ENCODE results near the gene PRKN. TPM values are rescaled to one million over a fixed set of nuclear protein-coding genes. Genes with fewer than 3 reads are reported as not detected.
A peak's percentile ranks its signal among the peaks of the same experiment; 100 is the strongest.
"Not testable (repeated sequence)": the region's sequence is repeated elsewhere in the genome, so short reads cannot be mapped to it uniquely, and the experiment has no call there.

The PRKN gene
- total RNA-seq, 1 experiment from 2014 or later = 1.2 TPM

- TF ChIP-seq CTCF (conservative IDR thresholded peaks at IDR 0.05; ENCODE audit: low read depth, low read length) = no peak
- no peak for TF ChIP-seq EZH2 (IDR thresholded peaks at IDR 0.05; ENCODE audit: borderline replicate concordance, low read depth, low read length, poor library complexity, severe bottlenecking)
- no peaks in the 10 kb centered on the region for H3K27me3 ChIP-seq (replicated peaks; ENCODE audit: insufficient read depth, low read depth, low read length, poor library complexity)
- DNase-seq (ENCODE audit: low spot score) = peak; percentile 1
- POLR2A ChIA-PET (ENCODE audit: low non-redundant PET) = no interaction called here
- no peak overlapping the region for H3K4me3 ChIP-seq (ENCODE audit: low read depth, low read length, poor library complexity, severe bottlenecking)
- intact Hi-C loops (cut with micrococcal nuclease; ENCODE audit: unreplicated experiment) = no loop called here
- no peaks in the 10 kb centered on the region for H3K4me1 ChIP-seq (ENCODE audit: insufficient read depth, low read length, poor library complexity, severe bottlenecking)
- BruUV-seq (replicated peaks) = no TSS peak
- no peaks in the 10 kb centered on the region for H3K9me3 ChIP-seq (ENCODE audit: low read depth, low read length, poor library complexity, severe bottlenecking)
- no peak overlapping the region for H3K27ac ChIP-seq (ENCODE audit: low read depth, low read length, poor library complexity, severe bottlenecking)
- H3K36me3 ChIP-seq (ENCODE audit: insufficient read depth, low read length, poor library complexity, severe bottlenecking) = no peaks in the 10 kb centered on the region
- CTCF ChIA-PET = no interaction called here
These were observed 188.9 kb downstream of the PRKN start for GRCh38 chr6:162538643-162539064.

- no peaks in the 10 kb centered on the region for H3K36me3 ChIP-seq (ENCODE audit: insufficient read depth, low read length, poor library complexity, severe bottlenecking)
- H3K4me3 ChIP-seq (ENCODE audit: low read depth, low read length, poor library complexity, severe bottlenecking) = no peak overlapping the region
- no peaks in the 10 kb centered on the region for H3K4me1 ChIP-seq (ENCODE audit: insufficient read depth, low read length, poor library complexity, severe bottlenecking)
- ChIA-PET POLR2A (ENCODE audit: low non-redundant PET) (no interaction called here), CTCF (no interaction called here)
- no peak for DNase-seq (ENCODE audit: low spot score)
- no peak overlapping the region for H3K27ac ChIP-seq (ENCODE audit: low read depth, low read length, poor library complexity, severe bottlenecking)
- no peaks in the 10 kb centered on the region for H3K9me3 ChIP-seq (ENCODE audit: low read depth, low read length, poor library complexity, severe bottlenecking)
- no peak for TF ChIP-seq EZH2 (IDR thresholded peaks at IDR 0.05; ENCODE audit: borderline replicate concordance, low read depth, low read length, poor library complexity, severe bottlenecking)
- TF ChIP-seq CTCF (conservative IDR thresholded peaks at IDR 0.05; ENCODE audit: low read depth, low read length) = no peak
- intact Hi-C loops (cut with micrococcal nuclease; ENCODE audit: unreplicated experiment) = no loop called here
- H3K27me3 ChIP-seq (replicated peaks; ENCODE audit: insufficient read depth, low read depth, low read length, poor library complexity) = no peaks in the 10 kb centered on the region
- no TSS peak for BruUV-seq (replicated peaks)
These were observed 194.6 kb downstream of the PRKN start for GRCh38 chr6:162533009-162533400.

GRCh38 chr6:162532283-162533008, 195.1 kb downstream of the PRKN start:
- intact Hi-C loops (cut with micrococcal nuclease; ENCODE audit: unreplicated experiment) = no loop called here
- Histone ChIP-seq H3K4me1 (ENCODE audit: insufficient read depth, low read length, poor library complexity, severe bottlenecking) (no peaks in the 10 kb centered on the region), H3K27ac (ENCODE audit: low read depth, low read length, poor library complexity, severe bottlenecking) (no peak overlapping the region), H3K27me3 (replicated peaks; ENCODE audit: insufficient read depth, low read depth, low read length, poor library complexity) (no peaks in the 10 kb centered on the region), H3K9me3 (ENCODE audit: low read depth, low read length, poor library complexity, severe bottlenecking) (no peaks in the 10 kb centered on the region), H3K4me3 (ENCODE audit: low read depth, low read length, poor library complexity, severe bottlenecking) (no peak overlapping the region), H3K36me3 (ENCODE audit: insufficient read depth, low read length, poor library complexity, severe bottlenecking) (no peaks in the 10 kb centered on the region)
- BruUV-seq (replicated peaks) = no TSS peak
- TF ChIP-seq CTCF (conservative IDR thresholded peaks at IDR 0.05; ENCODE audit: low read depth, low read length) (no peak), EZH2 (IDR thresholded peaks at IDR 0.05; ENCODE audit: borderline replicate concordance, low read depth, low read length, poor library complexity, severe bottlenecking) (no peak)
- DNase-seq (ENCODE audit: low spot score) = no peak
- CTCF ChIA-PET = no interaction called here
- POLR2A ChIA-PET (ENCODE audit: low non-redundant PET) = no interaction called here

GRCh38 chr6:162531391-162531790, 196.2 kb downstream of the PRKN start:
- H3K36me3 ChIP-seq (ENCODE audit: insufficient read depth, low read length, poor library complexity, severe bottlenecking); H3K4me3 ChIP-seq (ENCODE audit: low read depth, low read length, poor library complexity, severe bottlenecking); DNase-seq (ENCODE audit: low spot score); H3K4me1 ChIP-seq (ENCODE audit: insufficient read depth, low read length, poor library complexity, severe bottlenecking); H3K27ac ChIP-seq (ENCODE audit: low read depth, low read length, poor library complexity, severe bottlenecking); POLR2A ChIA-PET (ENCODE audit: low non-redundant PET); CTCF ChIA-PET; BruUV-seq (replicated peaks); H3K9me3 ChIP-seq (ENCODE audit: low read depth, low read length, poor library complexity, severe bottlenecking); intact Hi-C loops (cut with micrococcal nuclease; ENCODE audit: unreplicated experiment); H3K27me3 ChIP-seq (replicated peaks; ENCODE audit: insufficient read depth, low read depth, low read length, poor library complexity): not testable (repeated sequence)

All from A673 (cell line).